GM18508 (cell line): ENCODE results near the gene PCDHA7.
"Not testable (repeated sequence)": the region's sequence is repeated elsewhere in the genome, so short reads cannot be mapped to it uniquely, and the experiment has no call there.

Experiments used
- ATAC-seq: cut with Tn5 transposase; IDR thresholded peaks from one replicate; pipeline ENCODE4 v1.9.1; 2021; ENCODE audit warnings: moderate number of reproducible peaks; ENCODE audit not compliant: insufficient read depth, unreplicated experiment

Gene PCDHA7

DNA sequence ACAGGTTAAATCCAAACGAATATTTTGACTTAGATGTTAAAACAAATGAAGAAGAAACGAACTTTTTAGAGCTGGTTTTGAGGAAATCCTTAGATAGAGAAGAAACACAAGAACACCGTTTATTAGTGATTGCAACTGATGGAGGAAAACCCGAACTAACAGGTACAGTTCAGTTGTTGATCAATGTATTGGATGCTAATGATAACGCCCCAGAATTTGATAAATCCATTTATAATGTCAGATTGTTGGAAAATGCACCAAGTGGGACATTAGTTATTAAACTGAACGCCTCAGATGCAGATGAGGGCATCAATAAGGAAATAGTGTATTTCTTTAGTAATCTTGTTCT, 11.8 kb upstream of the PCDHA7 start:
- no peak for ATAC-seq

DNA sequence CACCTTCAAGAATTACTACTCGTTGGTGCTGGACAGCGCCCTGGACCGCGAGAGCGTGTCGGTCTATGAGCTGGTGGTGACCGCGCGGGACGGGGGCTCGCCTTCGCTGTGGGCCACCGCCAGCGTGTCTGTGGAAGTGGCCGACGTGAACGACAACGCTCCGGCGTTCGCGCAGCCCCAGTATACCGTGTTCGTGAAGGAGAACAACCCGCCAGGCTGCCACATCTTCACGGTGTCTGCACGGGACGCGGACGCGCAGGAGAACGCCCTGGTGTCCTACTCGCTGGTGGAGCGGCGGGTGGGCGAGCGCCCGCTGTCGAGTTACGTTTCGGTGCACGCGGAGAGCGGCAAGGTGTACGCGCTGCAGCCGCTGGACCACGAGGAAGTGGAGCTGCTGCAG, 11.1 kb upstream of the PCDHA7 start:
- ATAC-seq: not testable (repeated sequence)

- no peak for ATAC-seq
Observed at GRCh38 chr5:140823475-140823874, 10.6 kb upstream of the PCDHA7 start.

GRCh38 chr5:140827704-140828361, 6.2 kb upstream of the PCDHA7 start, which contains the start of gene PCDHA6:
Gene PCDHA6 (plus strand): TSS chr5:140827960. CDS start chr5:140828092, 132 bp downstream.
- ATAC-seq: no peak

DNA sequence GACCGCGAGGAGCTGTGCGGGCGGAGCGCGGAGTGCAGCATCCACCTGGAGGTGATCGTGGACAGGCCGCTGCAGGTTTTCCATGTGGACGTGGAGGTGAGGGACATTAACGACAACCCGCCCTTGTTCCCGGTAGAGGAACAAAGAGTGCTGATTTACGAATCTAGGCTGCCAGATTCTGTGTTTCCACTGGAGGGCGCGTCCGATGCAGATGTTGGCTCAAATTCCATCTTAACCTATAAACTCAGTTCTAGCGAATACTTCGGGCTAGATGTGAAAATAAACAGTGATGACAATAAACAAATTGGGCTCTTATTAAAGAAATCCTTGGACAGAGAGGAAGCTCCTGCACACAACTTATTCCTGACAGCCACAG, 5.7 kb upstream of the PCDHA7 start:
- ATAC-seq: no peak

GRCh38 chr5:140829511-140830501, 4.3 kb upstream of the PCDHA7 start:
- not testable (repeated sequence) for ATAC-seq

- not testable (repeated sequence) for ATAC-seq
Observed at GRCh38 chr5:140834439-140835008, 455 bp downstream of the PCDHA7 start.

DNA sequence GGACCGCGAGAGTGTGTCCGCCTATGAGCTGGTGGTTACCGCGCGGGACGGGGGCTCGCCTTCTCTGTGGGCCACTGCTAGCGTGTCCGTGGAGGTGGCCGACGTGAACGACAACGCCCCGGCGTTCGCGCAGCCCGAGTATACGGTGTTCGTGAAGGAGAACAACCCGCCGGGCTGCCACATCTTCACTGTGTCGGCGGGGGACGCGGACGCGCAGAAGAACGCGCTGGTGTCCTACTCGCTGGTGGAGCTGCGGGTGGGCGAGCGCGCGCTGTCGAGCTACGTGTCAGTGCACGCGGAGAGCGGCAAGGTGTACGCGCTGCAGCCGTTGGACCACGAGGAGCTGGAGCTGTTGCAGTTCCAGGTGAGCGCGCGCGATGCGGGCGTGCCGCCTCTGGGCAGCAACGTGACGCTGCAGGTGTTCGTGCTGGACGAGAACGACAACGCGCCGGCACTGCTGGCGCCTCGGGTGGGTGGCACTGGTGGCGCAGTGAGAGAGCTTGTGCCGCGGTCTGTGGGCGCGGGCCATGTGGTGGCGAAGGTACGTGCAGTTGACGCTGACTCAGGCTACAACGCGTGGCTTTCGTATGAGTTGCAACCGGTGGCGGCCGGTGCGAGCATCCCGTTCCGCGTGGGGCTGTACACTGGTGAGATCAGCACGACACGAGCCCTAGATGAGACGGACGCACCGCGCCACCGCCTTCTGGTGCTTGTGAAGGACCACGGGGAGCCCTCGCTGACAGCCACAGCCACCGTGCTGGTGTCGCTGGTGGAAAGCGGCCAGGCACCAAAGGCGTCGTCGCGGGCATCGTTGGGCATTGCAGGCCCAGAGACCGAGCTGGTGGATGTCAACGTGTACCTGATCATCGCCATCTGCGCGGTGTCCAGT, 1.8 kb downstream of the PCDHA7 start:
- ATAC-seq: no peak

DNA sequence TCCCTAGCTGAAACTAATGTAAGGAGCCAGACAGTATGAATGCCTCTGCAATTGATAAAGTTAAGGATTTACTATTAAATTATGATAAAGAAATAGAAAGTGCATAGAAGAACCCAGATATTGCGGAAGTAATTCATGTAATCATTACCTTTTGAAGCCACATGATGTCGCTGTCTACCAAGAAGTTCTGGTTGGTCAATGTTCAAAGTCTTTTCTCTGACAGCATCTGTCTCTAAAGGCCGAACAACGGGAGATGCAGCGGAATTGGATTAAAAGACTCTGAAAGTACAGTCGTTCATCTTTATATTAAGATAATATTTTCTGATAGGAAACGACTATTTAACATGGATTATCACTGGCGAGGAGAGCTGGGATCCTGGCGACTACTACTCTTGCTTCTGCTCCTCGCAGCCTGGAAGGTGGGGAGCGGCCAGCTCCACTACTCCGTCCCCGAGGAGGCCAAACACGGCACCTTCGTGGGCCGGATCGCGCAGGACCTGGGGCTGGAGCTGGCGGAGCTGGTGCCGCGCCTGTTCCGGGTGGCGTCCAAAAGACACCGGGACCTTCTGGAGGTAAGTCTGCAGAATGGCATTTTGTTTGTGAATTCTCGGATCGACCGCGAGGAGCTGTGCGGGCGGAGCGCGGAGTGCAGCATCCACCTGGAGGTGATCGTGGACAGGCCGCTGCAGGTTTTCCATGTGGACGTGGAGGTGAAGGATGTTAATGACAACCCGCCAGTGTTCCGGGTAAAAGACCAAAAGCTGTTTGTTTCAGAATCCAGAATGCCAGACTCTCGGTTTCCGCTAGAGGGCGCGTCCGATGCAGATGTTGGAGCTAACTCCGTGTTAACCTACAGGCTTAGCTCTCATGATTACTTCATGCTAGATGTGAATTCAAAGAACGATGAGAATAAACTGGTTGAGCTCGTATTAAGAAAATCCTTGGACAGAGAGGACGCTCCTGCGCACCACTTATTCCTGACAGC, 7.2 kb downstream of the PCDHA7 start, which contains the start of gene PCDHA8:
TSS of gene PCDHA8 (plus strand) at position 210 of the 985 bp plus-strand sequence. CDS start at position 345, 135 bp downstream.
- no peak for ATAC-seq

DNA sequence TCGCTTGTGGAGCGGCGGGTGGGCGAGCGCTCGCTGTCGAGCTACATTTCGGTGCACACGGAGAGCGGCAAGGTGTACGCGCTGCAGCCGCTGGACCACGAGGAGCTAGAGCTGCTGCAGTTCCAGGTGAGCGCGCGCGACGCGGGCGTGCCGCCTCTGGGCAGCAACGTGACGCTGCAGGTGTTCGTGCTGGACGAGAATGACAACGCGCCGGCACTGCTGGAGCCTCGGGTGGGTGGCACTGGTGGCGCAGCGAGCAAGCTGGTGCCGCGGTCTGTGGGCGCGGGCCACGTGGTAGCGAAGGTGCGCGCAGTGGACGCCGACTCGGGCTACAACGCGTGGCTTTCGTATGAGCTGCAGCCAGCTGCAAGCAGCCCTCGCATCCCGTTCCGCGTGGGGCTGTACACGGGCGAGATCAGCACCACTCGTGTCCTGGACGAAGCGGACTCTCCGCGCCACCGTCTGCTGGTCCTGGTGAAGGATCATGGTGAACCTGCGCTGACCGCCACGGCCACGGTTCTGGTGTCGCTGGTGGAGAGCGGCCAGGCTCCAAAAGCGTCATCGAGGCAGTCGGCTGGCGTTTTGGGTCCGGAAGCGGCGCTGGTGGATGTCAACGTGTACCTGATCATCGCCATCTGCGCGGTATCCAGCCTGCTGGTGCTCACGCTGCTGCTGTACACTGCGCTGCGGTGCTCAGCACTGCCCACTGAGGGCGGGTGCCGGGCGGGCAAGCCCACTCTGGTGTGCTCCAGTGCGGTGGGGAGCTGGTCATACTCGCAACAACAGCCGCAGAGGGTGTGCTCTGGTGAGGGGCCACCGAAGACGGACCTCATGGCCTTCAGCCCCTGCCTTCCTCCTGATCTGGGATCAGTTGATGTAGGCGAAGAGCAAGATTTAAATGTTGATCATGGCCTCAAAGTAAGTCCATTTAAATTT, 9.0 kb downstream of the PCDHA7 start:
- ATAC-seq: no peak

- ATAC-seq: not testable (repeated sequence)
Observed at GRCh38 chr5:140848139-140849102, 14.4 kb downstream of the PCDHA7 start, which contains the start of gene PCDHA9. Gene PCDHA9 (plus strand): TSS chr5:140848382. CDS start chr5:140848496, 114 bp downstream.

- ATAC-seq: not testable (repeated sequence)
Observed at GRCh38 chr5:140849831-140850634, 16.0 kb downstream of the PCDHA7 start.

DNA sequence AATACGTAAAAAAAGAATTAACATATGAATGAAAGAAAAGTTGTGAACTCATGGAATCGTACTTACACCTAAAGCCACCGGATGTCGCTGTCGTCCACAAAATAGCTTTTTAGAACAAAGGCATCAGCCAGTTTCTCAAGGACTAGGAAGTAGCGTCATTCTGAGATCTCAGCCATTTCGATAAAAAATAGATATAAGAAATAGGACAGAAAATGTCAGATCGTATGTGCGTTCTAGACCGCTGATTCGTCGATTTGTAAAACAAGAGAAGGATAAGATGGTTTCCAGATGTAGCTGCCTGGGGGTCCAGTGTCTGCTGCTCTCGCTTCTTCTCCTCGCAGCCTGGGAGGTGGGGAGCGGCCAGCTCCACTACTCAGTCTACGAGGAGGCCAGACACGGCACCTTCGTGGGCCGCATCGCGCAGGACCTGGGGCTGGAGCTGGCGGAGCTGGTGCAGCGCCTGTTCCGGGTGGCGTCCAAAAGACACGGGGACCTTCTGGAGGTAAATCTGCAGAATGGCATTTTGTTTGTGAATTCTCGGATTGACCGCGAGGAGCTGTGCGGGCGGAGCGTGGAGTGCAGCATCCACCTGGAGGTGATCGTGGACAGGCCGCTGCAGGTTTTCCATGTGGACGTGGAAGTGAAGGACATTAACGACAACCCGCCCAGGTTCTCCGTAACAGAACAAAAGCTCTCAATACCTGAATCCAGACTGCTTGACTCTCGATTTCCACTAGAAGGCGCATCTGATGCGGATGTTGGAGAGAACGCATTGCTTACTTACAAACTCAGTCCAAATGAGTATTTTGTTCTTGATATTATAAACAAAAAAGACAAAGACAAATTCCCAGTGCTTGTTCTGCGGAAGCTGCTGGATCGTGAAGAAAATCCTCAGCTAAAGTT, 22.0 kb downstream of the PCDHA7 start, which contains the start of gene PCDHA10:
TSS of gene PCDHA10 (plus strand) at position 126 of the 903 bp plus-strand sequence. CDS start at position 278, 152 bp downstream.
- ATAC-seq: no peak

DNA sequence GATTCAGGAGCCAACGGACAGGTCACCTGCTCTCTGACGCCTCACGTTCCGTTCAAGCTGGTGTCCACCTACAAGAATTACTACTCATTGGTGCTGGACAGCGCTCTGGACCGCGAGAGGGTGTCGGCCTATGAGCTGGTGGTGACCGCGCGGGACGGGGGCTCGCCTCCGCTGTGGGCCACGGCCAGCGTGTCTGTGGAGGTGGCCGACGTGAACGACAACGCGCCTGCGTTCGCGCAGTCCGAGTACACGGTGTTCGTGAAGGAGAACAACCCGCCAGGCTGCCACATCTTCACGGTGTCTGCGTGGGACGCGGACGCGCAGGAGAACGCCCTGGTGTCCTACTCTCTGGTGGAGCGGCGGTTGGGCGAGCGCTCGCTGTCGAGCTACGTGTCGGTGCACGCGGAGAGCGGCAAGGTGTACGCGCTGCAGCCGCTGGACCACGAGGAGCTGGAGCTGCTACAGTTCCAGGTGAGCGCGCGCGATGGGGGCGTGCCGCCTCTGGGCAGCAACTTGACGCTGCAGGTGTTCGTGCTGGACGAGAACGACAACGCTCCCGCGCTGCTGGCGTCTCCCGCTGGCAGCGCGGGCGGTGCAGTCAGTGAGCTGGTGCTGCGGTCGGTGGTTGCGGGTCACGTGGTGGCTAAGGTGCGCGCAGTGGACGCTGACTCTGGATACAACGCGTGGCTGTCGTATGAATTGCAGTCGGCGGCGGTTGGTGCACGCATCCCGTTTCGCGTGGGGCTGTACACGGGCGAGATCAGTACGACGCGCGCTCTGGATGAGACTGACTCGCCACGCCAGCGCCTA, 23.3 kb downstream of the PCDHA7 start:
- no peak for ATAC-seq
